GM21447 (cell line): ENCODE measurements around the gene CLEC18C.
"Not testable (repeated sequence)": the region's sequence is repeated elsewhere in the genome, so short reads cannot be mapped to it uniquely, and the experiment has no call there.

ENCODE experiments used
- ATAC-seq: cut with Tn5 transposase; IDR thresholded peaks from one replicate; pipeline ENCODE4 v1.9.1; 2021; ENCODE audit not compliant: unreplicated experiment

The CLEC18C gene

DNA sequence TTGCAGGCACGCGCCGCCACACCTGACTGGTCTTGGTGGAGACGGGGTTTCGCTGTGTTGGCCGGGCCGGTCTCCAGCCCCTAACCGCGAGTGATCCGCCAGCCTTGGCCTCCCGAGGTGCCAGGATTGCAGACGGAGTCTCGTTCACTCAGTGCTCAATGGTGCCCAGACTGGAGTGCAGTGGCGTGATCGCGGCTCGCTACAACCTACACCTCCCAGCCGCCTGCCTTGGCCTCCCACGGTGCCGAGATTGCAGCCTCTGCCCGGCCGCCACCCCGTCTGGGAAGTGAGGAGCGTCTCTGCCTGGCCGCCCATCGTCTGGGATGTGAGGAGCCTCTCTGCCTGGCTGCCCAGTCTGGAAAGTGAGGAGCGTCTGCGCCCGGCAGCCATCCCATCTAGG, 30.4 kb downstream of the CLEC18C start:
- not testable (repeated sequence) for ATAC-seq

DNA sequence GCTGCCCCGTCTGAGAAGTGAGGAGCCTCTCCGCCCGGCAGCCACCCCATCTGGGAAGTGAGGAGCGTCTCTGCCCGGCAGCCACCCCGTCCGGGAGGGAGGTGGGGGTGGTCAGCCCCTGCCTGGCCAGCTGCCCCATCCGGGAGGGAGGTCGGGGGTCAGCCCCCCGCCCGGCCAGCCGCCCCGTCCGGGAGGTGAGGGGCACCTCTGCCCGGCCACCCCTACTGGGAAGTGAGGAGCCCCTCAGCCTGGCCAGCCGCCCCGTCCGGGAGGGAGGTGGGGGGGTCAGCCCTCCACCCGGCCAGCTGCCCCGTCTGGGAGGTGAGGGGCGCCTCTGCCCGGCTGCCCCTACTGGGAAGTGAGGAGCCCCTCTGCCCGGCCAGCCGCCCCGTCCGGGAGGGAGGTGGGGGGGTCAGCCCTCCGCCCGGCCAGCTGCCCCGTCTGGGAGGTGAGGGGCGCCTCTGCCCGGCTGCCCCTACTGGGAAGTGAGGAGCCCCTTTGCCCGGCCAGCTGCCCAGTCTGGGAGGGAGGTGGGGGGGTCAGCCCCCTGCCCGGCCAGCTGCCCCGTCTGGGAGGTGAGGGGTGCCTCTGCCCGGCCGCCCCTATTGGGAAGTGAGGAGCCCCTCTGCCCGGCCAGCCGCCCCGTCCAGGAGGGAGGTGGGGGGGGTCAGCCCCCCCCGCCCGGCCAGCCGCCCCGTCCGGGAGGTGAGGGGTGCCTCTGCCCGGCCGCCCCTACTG, 31.2 kb downstream of the CLEC18C start:
- not testable (repeated sequence) for ATAC-seq

DNA sequence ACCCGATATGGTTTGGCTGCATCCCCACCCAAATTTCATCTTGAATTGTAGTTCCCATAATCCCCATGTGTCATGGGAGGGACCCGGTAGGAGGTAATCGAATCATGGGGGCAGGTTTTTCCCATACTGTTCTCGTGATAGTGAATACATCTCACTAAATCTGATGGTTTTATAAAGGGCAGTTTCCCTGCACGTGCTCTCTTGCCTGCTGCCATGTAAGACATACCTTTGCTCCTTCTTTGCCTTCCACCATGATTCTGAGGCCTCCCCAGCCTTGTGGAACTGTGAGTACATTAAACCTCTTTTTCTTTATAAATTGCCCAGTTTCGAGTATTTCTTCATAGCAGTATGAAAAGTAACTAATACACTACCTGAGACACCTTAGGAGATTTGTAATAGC, 32.8 kb downstream of the CLEC18C start:
- not testable (repeated sequence) for ATAC-seq

DNA sequence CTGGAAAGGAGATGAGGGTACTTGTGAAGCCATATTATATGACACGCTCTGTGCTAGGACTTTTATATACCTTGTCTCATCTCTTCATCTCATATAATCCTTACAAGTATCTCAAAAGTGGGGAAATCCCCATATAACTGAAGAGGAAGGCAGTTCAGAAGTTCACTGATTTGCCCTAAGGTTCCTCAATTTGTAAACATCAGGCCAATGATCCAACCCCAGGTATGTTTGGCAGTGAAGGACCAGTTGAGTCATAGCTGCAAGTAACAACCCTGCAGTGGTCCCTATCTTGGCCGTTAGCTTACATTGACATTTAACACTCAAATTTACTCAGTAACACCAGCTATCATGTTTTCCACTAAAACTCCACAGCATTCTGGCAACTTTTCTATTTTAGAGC, 45.0 kb downstream of the CLEC18C start:
- not testable (repeated sequence) for ATAC-seq

DNA sequence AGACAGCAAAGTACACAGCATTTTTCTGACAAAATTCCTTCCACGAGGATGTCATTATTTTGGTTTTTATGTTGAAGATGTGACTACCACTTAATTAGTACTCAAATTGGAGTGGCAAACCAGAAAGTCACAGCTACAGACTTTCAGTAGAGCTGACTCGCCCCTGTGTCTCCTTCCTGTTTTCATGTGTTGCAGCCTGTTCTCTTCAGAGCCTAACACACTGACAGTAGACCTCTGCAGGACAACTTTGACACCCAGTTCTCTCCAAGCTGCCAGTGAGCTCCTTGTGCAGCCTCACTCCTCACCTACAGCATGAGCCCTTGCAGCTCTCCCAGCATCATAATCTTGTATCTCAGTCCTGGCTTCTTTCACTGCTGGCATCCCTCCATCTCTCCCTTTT, 49.0 kb downstream of the CLEC18C start:
- ATAC-seq = not testable (repeated sequence)

DNA sequence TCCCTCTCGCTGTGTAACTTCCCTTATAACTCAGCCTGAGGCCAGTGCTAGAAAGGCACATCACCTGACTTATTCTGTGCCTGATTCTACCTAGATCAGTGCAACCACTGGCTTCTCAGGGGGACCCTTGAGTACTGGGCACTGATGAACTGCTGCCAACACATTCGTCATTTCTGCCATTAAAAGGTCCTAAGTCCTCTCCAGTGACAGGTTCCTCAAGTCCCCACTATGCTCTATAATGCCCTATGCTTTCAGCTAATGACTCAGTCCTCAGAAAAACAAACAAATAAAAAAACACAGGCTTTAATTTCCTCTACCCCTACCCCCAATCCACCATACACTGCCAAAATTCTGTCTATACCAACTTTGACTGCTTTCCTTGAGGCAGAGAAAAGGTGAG, 49.6 kb downstream of the CLEC18C start:
- not testable (repeated sequence) for ATAC-seq

DNA sequence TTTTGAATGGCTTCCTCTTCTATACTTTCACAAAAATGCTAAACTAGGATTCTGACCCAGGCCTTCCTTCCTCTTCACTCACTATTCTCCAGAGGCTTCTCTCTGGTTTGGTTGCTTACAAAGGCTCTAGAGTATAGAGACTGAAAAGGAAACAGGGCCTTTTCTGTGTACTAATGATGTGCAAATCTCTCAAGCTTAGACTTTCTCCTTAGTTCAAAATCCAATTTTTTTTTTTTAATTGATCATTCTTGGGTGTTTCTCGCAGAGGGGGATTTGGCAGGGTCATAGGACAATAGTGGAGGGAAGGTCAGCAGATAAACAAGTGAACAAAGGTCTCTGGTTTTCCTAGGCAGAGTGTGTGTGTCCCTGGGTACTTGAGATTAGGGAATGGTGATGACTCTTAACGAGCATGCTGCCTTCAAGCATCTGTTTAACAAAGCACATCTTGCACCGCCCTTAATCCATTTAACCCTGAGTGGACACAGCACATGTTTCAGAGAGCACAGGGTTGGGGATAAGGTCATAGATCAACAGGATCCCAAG, 50.5 kb downstream of the CLEC18C start:
- ATAC-seq = not testable (repeated sequence)

DNA sequence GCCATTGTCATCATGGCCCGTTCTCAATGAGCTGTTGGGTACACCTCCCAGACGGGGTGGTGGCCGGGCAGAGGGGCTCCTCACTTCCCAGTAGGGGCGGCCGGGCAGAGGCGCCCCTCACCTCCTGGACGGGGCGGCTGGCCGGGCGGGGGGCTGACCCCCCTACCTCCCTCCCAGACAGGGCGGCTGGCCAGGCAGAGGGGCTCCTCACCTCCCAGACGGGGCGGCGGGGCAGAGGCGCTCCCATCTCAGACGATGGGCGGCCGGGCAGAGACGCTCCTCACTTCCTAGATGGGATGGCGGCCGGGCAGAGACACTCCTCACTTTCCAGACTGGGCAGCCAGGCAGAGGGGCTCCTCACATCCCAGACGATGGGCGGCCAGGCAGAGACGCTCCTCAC, 51.1 kb downstream of the CLEC18C start:
- ATAC-seq = not testable (repeated sequence)

DNA sequence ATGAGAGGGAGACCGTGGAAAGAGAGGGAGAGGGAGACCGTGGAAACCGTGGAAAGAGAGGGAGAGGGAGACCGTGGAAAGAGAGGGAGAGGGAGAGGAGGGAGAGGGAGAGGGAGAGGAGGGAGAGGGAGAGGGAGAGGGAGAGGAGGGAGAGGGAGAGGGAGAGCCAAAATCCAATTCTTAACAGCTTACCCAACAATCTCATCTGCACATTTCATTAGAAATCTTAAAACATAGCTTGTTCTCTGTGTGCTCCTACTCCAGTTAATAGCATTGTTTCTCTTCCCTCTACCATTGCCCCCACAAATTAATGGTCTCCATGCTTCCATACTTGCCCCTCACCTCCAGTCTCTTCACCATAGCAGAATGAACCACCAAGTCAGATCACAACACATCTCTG, 51.8 kb downstream of the CLEC18C start:
- ATAC-seq = not testable (repeated sequence)

DNA sequence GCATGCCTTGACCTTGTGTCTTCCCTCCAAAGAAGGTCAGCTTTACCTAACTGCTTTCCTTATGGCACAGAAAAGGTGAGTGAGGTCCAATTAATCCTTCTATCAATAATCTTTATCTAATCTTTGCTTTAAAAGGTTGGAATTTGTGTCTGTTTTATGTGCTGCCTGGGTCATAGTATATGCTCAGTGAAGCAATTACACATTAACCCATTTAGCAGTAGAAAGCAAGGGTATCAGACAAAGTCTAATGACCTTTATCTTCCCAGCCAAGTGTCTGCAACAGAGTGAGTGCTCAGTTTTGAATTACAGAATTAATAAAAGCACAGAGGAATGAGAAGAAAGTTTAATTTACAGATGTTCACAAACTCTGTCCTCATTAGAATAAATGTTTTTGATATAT, 52.4 kb downstream of the CLEC18C start:
- ATAC-seq = not testable (repeated sequence)

DNA sequence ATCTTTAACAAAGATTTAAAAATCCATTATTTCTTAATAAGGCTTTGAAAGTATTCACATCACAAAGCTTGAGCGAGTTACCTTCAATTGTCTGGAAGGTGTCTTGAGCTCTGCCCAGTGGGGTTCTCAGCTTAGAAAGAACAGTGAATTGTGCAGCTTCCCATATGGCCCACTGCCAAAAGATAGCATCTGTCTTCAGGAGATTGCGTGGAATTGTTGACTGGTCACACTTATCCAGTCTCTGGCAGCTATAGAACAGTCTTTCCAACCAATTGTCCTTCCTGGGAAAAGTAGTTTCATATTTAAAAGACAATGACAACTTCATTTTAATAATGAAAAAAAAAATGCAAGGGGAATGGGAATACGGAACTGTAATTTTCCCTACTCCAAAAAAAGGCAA, 58.2 kb downstream of the CLEC18C start:
- not testable (repeated sequence) for ATAC-seq
